GM23248 (cell line): Measurements from ENCODE around the gene KDM2B.

Source experiments
- EZH2 ChIP-seq: fragments of 200-600 bp; sonication (generic); IDR thresholded peaks from 2 replicates; pipeline ENCODE4 v1.6.1; 2018; ENCODE audit warnings: antibody characterized with exemption, mild to moderate bottlenecking; ENCODE audit not compliant: insufficient read depth, poor library complexity, severe bottlenecking
- EZH2phosphoT487 ChIP-seq: fragments of 200-600 bp; sonication (generic); IDR thresholded peaks from 2 replicates; pipeline ENCODE4 v1.6.1; 2018; ENCODE audit warnings: antibody characterized with exemption, moderate library complexity, mild to moderate bottlenecking, low read depth; ENCODE audit not compliant: insufficient read depth

- TF ChIP-seq EZH2 = no peak
- TF ChIP-seq EZH2phosphoT487 = no peak
Observed at GRCh38 chr12:121379945-121380344, 200.9 kb downstream of the KDM2B start.
